Activated T-helper 1 cell treated with anti-CD3 and anti-CD28 coated beads, Interleukin-12 subunit alpha, Interleukin-12 subunit beta, Interleukin-2, Interleukin-4 antibody, amounts not matched to agents 30 ng/mL and 10 ng/mL and 1 ng/mL, durations not matched to agents 14 hours and 24 hours and 36 hours (primary cell): ENCODE results near the gene PTH2R. TPM values are rescaled to one million over a fixed set of nuclear protein-coding genes. Genes with fewer than 3 reads are reported as not detected.

Source experiments
- total RNA-seq: library from RNA; stranded (reverse); gene quantifications from 2 replicates; pipeline ENCODE4 v1.2.3, GENCODE V29; 2022

Gene PTH2R
- total RNA-seq, 1 donor from 2014 or later = 0.10 TPM

Other genes starting within 250 kb of the PTH2R start
- gene CRYGA, start 243.2 kb upstream of the PTH2R start, total RNA-seq = not detected in 2 replicates
- gene C2orf80, start 216.8 kb upstream of the PTH2R start, total RNA-seq = not detected in 2 replicates
- gene IDH1, start 151.7 kb upstream of the PTH2R start, total RNA-seq = 23.8 and 23.9 TPM in 2 replicates
- gene PIKFYVE, start 140.5 kb upstream of the PTH2R start, total RNA-seq = 28.7 and 33.5 TPM in 2 replicates